HG03064 (cell line): ENCODE data around the gene SMIM28.
"Not testable (repeated sequence)": the region's sequence is repeated elsewhere in the genome, so short reads cannot be mapped to it uniquely, and the experiment has no call there.

ENCODE experiments used
- ATAC-seq: cut with Tn5 transposase; IDR thresholded peaks from one replicate; pipeline ENCODE4 v1.9.1; 2021; ENCODE audit warnings: low read depth; ENCODE audit not compliant: unreplicated experiment

Gene SMIM28

DNA sequence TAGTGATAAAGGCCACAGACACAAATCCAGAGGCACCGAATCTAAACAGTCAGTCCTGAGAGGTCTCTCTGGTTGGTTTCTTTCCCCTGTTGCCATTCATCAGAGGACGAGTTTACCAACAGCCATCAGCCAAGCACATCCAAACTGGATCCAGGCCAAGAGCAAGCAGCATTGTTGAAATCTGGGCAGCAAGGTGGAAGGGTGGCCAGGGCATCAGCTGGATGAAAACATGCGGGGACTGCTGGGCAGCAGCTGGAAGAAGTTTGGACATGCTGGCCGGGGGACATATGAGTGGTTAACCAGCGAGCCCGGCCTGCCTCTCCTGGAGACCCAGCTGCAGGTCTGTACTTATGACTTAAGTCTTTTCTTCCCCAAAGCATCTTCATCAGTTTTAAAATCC is at the start of gene SMIM28:
SMIM28 (plus strand) TSS at position 62 of the 400 bp plus-strand sequence; CDS start at position 230, 168 bp downstream.
- ATAC-seq, result no peak

DNA sequence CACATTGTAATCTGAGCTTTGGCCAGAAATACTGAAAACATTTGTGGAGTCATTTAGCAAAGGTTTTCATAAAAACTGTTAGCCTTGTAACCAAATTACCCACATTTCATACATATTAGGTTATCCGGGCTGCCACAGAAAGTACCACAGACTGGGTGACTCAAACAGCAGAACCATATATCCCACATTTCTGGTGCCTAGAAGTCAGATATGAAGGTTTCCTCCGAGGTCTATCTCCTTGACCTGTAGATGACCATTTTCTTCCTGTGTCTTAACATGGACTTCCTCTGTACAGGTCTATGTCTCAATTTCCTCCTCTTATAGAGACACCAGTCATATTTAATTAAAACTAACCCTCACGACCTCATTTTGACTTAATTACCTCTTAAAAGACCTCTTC is 49.5 kb upstream of the SMIM28 start:
- no peak for ATAC-seq

DNA sequence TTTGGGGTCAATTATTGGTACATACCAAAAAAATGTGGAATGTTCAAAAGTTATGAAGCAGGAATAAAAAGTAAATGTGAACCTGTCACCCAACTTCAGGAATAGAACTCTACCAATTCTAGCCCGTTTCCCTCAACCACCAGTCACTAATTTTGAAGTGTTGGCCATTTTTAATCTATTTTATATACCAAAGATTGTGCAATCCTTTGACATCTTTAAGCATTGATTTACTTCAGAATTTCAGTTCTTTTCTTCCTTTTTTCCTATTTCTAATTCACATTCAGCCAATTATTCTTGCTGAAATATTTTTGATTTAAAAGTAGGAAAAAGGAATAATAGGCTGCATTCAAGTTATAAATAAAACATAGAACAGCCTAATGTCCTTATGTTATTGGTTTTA is 46.9 kb upstream of the SMIM28 start:
- ATAC-seq, result no peak

DNA sequence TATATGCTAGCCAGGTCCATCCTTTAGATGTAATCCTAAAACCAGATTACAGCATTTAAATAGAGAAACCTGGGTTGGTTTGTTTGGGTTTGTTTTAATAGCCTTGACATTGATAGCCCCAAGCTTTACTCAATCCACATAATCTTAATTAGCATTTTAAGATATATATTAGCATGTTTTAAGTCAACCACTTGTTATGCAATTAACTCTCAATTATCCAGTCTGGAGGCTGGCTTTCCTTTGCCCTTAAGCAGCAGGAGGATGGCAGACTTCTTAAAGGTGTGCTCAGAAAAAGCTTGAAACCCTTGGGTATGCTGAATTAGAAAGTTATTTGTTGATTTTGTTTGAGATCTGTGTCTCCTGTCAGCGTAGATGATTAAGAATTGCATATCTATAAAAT is 46.3 kb upstream of the SMIM28 start:
- no peak for ATAC-seq

DNA sequence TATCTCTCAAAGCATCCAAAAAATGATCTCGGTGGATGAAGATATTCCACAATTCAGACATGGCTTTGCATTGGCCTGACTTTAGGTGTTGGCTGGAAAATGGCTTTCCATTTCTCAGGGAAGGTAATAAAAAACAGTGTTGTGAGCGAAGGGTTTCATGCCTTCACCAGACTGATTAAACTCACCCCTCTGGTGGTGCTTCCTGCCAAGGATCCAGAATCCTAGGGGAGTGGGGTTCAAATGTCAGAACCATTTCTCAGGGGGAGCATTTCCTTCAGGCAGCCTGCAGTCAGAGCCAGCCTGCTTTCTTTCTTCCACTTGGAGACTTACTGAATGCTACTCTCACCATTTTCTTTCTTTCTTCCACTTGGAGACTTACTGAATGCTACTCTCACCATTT is 45.7 kb upstream of the SMIM28 start:
- no peak for ATAC-seq

DNA sequence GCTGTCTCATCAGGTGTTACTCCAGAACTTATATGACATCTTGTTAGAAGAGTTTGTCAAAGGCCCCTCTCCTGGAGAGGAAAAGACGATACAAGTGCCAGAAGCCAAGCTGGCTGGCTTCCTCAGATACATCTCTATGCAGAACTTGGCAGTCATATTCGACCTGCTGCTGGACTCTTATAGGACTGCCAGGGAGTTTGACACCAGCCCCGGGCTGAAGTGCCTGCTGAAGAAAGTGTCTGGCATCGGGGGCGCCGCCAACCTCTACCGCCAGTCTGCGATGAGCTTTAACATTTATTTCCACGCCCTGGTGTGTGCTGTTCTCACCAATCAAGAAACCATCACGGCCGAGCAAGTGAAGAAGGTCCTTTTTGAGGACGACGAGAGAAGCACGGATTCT is 43.7 kb upstream of the SMIM28 start:
- no peak for ATAC-seq

DNA sequence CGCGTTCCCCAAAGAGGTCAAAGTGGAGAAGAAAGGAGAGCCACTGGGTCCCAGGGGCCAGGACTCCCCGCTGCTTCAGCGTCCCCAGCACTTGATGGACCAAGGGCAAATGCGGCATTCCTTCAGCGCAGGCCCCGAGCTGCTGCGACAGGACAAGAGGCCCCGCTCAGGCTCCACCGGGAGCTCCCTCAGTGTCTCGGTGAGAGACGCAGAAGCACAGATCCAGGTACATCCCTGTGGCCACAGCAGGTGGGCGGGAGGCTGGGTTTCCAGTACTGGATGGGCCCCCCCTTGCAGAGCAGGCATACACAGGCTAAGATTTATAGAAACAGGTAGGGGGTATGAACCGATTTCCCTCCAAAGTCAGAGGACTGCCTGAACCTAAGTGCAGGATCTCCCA is 42.7 kb upstream of the SMIM28 start:
- ATAC-seq, result no peak

DNA sequence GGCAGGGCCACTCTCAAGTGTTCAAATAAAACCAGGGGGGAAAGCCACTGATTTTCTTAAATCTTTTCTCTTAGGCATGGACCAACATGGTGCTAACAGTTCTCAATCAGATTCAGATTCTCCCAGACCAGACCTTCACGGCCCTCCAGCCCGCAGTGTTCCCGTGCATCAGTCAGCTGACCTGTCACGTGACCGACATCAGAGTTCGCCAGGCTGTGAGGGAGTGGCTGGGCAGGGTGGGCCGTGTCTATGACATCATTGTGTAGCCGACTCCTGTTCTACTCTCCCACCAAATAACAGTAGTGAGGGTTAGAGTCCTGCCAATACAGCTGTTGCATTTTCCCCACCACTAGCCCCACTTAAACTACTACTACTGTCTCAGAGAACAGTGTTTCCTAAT is 41.5 kb upstream of the SMIM28 start:
- ATAC-seq, result no peak

DNA sequence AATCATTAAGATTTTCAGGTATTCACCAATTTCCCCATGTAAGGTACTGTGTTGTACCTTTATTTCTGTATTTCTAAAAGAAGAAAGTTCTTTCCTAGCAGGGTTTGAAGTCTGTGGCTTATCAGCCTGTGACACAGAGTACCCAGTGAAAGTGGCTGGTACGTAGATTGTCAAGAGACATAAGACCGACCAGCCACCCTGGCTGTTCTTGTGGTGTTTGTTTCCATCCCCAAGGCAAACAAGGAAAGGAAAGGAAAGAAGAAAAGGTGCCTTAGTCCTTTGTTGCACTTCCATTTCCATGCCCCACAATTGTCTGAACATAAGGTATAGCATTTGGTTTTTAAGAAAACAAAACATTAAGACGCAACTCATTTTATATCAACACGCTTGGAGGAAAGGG is 40.6 kb upstream of the SMIM28 start:
- ATAC-seq, result no peak

DNA sequence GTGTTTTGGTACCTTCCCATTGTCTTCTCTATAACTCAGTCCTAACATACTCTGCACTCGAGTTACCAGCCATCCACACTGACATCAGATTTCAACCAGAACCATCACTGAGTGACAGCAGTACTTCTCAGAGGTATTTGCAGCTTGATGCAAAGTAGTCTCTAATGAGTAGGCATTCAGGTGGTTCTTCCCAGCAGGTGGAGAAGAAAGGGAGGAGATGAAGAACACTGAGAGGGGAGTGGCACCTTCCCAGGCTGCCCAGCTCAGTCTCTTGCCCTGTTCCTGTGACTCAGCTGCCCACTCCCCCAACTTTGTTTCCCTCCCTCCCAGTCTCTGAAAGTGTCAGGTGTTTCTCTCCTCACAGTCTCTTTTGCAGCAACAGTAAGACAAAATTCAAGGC is 38.7 kb upstream of the SMIM28 start:
- ATAC-seq, result no peak

DNA sequence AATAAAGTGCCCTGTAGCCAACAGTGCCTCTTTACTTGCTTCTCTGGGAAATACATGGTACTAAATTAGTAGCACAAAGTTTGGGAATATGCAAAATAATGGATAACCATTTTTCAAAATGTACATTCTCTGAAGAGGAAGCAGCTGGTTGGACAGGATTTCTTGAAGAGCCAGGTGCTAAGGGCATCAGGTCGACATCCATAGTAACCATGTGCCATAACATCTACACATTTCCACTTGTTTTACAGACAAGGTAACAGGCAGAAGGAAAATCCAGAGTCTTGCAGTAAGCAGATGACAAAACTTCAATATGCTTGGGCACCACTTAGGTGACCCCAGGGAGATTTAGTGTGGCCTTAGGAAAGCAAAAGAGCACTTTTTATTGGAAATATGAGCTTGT is 36.5 kb upstream of the SMIM28 start:
- ATAC-seq, result no peak

DNA sequence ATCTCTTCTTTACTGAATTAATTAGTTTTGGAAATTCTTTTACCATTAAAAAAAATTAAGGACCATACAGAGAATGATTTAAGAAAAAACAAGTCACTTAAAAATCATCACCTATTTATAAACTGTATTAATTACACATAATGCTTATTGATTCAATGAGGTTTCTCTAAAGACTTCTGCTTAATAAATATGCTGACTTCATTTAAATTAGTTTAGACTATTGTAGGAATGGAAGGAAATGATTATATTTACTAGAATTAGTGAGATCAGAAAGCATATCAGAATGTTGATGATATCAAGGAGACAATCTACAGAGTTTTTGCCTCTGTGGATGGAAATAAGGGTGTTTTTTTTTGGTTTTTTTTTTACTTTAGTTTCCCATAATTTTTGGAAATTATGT is 34.6 kb upstream of the SMIM28 start:
- ATAC-seq, result no peak

DNA sequence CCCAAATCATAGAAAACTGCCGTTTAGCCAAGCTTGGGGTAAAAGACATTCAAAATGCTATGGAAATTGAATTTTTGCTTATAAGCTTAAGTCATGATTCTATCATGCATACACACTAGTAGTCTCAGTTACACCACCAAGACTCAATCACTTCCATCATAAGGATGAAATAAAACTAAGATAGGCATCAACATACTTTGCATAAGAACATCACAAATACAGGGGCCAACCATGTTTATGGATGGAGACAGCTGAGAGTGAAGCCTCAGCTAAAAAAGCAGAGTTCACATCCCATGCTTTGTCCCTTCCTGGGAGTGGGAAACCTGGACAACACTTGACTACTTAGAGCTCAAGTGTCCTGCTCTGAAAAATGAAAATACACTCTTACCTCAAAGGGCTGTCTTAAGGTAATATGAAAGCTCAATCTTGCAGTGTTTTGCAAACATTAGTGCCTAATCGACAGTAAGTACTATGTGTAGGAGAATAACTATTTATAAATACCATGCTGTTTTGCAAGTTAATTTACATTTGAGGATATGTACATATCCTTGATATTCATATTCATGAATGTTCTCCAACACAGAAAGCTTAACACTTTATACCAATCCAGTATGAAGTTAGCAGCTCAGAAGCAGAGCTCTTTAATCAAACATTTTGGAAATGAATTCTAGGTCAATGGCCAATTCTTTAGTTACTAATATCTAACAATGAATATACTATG is 32.0 kb upstream of the SMIM28 start:
- ATAC-seq, result no peak

DNA sequence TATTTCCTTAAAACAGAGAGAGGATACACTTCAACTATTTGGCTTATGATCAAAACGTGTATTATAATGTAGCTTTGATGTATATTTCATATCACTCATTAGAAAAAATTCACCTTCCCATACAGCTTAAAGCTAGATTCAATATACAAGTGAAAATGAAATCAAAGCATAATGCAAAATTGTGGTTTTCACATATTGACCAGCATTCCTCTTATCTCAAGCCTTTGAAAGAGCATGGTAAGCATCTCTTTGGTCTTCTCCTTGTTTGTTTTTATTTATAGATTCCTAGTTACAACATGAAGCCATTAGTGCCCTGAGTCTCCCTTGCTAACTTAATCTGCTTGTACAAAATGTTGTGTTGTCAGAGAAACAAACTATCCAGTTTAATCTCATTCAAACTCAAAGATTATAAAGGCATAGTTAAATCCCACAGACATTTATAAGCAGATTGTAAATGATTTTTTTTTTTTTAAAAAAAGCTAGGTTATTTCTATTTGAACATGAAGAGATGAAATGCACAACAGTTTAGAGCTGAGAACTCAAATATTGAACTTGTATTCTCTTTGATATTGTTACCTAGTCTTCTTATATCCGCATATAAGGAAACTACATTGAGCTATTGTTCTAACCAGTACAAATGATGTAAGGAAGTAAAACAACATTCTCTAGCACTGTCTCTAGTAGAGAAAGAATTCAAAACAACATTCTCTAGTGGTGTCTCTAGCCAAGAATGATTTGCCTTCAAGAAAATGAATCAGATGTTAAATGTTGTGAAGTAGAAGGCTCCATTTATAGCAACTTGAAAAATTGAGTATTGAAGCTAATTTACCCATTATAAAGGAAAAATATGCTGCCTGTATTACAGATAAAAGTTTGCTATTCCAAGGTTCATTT is 31.2 kb upstream of the SMIM28 start:
- no peak for ATAC-seq

DNA sequence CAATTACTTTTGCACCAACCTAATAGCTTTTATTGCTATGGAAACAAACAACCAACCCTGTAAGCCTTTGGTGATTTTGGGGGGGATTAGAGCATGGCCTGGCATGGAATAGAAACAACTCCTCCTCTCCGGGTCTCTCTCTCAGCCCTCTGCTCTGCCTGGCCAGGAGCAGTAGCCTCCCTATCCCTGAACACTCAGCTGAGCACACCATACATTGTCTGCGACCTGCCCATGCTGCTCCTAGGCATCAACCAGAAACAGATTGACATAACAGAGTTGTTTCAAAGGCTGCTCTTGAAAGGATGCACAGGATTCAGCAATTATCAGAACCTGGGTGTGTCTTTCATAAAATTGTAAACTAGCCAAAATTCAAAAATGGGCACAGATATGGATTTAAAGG is 29.8 kb upstream of the SMIM28 start:
- no peak for ATAC-seq

DNA sequence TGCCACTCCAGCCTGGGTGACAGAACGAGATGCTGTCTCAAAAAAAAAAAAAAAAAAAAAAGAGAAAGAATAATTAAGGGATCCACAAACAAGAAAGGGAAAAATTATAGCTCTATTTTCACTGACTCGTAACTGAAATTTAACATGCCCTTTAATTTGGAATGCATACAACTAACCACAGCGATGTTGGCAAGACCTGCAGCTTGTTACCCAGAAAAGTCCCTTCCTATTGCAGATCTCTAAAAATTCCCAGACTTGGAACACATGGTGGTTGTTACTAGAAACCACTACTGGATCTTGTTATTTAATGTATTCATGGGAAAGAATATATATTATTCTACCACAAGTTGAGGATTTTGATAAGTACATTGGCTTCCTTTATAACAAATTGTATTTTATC is 27.8 kb upstream of the SMIM28 start:
- no peak for ATAC-seq

DNA sequence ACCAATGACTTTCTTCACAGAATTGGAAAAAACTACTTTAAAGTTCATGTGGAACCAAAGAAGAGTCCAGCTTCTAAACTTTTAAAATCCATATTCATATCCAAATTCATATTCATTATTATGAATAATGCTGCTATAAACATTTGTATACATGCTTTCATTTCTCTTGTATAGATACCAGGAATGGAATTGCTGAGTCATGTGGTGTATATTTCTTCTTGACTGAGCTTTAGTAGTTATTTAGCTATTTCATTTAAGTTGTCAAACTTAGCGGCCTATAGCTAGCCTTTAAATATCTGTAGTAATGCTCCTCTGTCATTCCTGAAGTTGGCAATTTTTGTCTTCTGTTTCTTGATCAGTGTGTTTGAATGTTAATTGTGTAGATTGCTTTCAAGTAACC is 19.8 kb upstream of the SMIM28 start:
- ATAC-seq, result no peak

DNA sequence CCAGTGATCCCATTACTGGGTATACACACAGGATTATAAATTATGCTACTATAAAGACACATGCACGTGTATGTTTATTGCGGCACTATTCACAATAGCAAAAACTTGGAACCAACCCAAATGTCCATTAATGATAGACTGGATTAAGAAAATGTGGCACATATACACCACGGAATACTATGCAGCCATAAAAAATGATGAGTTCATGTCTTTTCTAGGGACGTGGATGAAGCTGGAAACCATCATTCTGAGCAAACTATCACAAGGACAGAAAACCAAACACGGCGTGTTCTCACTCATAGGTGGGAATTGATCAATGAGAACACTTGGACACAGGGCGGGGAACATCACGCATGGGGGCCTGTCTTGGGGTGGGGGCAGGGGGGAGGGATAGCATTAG is 9.0 kb upstream of the SMIM28 start:
- ATAC-seq, result not testable (repeated sequence)

DNA sequence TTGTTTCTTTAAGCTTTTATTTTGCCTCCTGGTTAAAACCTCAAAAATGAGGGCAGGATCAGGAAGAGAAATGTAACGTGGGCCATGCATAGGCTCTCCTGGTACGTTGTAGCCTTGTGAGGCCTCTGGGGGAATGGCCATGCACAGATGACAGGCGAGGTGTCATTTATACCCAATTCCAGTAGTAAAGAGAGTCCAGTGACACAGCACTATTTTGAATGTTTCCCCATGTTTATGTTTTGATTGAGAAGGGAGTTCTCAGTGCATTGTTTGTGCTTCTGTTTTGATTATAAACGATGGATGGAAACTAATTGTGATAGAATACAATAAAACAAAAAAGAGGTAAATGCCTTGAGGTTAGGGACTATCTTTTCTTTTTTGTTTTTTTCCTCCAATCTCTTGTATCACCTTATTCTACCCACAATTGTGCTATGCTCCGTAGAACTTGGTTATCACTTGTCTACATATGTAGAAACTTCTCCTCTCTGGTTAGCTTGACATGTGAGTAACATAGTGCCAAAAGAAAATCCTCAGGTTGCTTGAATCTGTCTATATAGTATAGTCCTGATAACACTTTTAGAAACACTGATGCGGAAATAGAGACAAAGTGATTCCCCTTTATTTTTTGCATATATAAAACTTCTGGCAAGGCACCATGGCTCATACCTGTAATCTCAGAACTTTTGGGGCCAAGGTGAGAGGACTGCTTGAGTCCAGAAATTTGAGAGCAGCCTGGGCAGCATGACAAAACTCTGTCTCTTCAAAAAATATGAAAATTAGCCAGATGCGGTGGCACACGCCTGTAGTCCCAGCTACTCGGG is 6.9 kb upstream of the SMIM28 start:
- no peak for ATAC-seq

DNA sequence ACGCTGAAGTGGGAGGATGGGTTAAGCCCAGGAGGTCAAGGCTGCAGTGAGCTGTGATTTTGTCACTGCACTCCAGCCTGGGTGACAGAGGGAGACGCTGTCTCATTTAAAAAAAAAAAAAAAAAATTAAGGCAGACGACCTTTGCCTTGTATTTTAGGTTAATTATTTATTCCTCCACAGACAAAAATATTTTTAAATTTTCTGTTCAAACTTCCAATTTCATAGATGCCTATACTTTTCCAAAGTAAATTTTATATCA is 6.3 kb upstream of the SMIM28 start:
- no peak for ATAC-seq

DNA sequence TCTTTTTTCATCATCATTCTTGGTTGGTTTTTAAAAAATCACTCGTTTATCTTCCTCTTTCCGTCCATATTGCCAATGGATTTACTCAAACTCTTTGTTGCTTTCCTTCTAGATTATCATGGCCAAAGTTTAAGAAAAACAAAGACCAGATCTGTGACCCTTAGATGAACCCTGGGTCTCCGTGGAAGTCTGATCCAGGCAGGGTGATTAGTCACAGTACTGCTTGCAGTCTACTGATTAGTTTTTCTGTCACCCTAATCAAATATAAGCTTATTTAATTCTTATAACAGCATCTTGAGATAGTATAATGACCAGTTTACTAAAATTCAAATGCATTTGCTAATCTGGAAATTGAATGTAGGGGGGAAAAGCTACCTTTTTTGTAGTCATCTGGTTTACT is 6.0 kb upstream of the SMIM28 start:
- ATAC-seq, result no peak
